Type B pancreatic cell (in vitro differentiated cells): ENCODE data around the gene RIPOR1. TPM values are rescaled to one million over a fixed set of nuclear protein-coding genes. Genes with fewer than 3 reads are reported as not detected.
"Not testable (repeated sequence)": the region's sequence is repeated elsewhere in the genome, so short reads cannot be mapped to it uniquely, and the experiment has no call there.

Experiments
- DNase-seq: peaks from one replicate; pipeline ENCODE4 v3.0.0; 2021; ENCODE audit warnings: mixed read lengths; ENCODE audit not compliant: unreplicated experiment; ENCODE audit errors: extremely low spot score
- H3K27ac Mint-ChIP-seq: 2 replicates; pipeline ENCODE4 v1.8.0; 2021; ENCODE audit warnings: mild to moderate bottlenecking, mixed read lengths
- H3K27me3 Mint-ChIP-seq: 2 replicates; pipeline ENCODE4 v1.8.0; 2021; ENCODE audit warnings: mixed read lengths
- H3K36me3 Mint-ChIP-seq: 2 replicates; pipeline ENCODE4 v1.8.0; 2021; ENCODE audit warnings: mixed read lengths
- H3K4me1 Mint-ChIP-seq: one replicate; pipeline ENCODE4 v1.8.0; 2021; ENCODE audit warnings: mixed read lengths; ENCODE audit not compliant: unreplicated experiment
- H3K4me3 Mint-ChIP-seq: 2 replicates; pipeline ENCODE4 v1.8.0; 2021; ENCODE audit warnings: mild to moderate bottlenecking, mixed read lengths
- H3K9me3 Mint-ChIP-seq: 2 replicates; pipeline ENCODE4 v1.8.0; 2021; ENCODE audit warnings: mixed read lengths
- CTCF ChIP-seq: fragments of 200-600 bp; sonication (generic); conservative IDR thresholded peaks from 2 replicates; pipeline ENCODE4 v1.5.0; 2021; ENCODE audit warnings: antibody characterized with exemption, mild to moderate bottlenecking
- total RNA-seq: library from RNA; stranded (reverse); gene quantifications from 2 replicates; pipeline ENCODE4 v1.2.1, GENCODE V29; 2021; ENCODE audit warnings: low replicate concordance

The RIPOR1 gene
- total RNA-seq, 1 donor from 2014 or later: 43.1 TPM

GRCh38 chr16:67529582-67530012 is 968 bp downstream of the RIPOR1 start:
- no peaks in the 10 kb centered on the region for H3K9me3 Mint-ChIP-seq
- peak overlapping the region; percentile 95 for H3K4me3 Mint-ChIP-seq
- H3K36me3 Mint-ChIP-seq: no peaks in the 10 kb centered on the region
- TF ChIP-seq CTCF: no peak
- peaks cover 20% of the 10 kb centered on the region for H3K27me3 Mint-ChIP-seq
- H3K27ac Mint-ChIP-seq: peak overlapping the region; percentile 88
- H3K4me1 Mint-ChIP-seq: peaks cover 27% of the 10 kb centered on the region
- DNase-seq: peak; percentile 68

- peak; percentile 70 for DNase-seq
- Mint-ChIP-seq H3K9me3 (no peaks in the 10 kb centered on the region), H3K4me1 (peaks cover 23% of the 10 kb centered on the region), H3K4me3 (peak overlapping the region; percentile 95), H3K36me3 (no peaks in the 10 kb centered on the region), H3K27me3 (peaks cover 16% of the 10 kb centered on the region), H3K27ac (peak overlapping the region; percentile 88)
- TF ChIP-seq CTCF: no peak
Observed at GRCh38 chr16:67530013-67530939, 1.6 kb downstream of the RIPOR1 start.

- peak overlapping the region; percentile 54 for H3K27ac Mint-ChIP-seq
- no peaks in the 10 kb centered on the region for H3K9me3 Mint-ChIP-seq
- H3K4me1 Mint-ChIP-seq: peaks cover 26% of the 10 kb centered on the region
- H3K36me3 Mint-ChIP-seq: no peaks in the 10 kb centered on the region
- H3K4me3 Mint-ChIP-seq: peak overlapping the region; percentile 78
- H3K27me3 Mint-ChIP-seq: peaks cover 26% of the 10 kb centered on the region
- no peak for TF ChIP-seq CTCF
- no peak for DNase-seq
Observed at GRCh38 chr16:67531247-67531646, 2.6 kb downstream of the RIPOR1 start.

- Mint-ChIP-seq H3K9me3 (no peaks in the 10 kb centered on the region), H3K4me1 (peaks cover 36% of the 10 kb centered on the region), H3K27ac (peak overlapping the region; percentile 34), H3K4me3 (peak overlapping the region; percentile 71), H3K27me3 (peaks cover 36% of the 10 kb centered on the region), H3K36me3 (no peaks in the 10 kb centered on the region)
- no peak for DNase-seq
- TF ChIP-seq CTCF: no peak
Observed at GRCh38 chr16:67533024-67533560, 4.5 kb downstream of the RIPOR1 start.

GRCh38 chr16:67533987-67534386 is 5.4 kb downstream of the RIPOR1 start:
- not testable (repeated sequence) for DNase-seq, H3K9me3 Mint-ChIP-seq, H3K36me3 Mint-ChIP-seq, H3K4me3 Mint-ChIP-seq
- Mint-ChIP-seq H3K27ac (peak overlapping the region; percentile 86), H3K4me1 (peaks cover 39% of the 10 kb centered on the region), H3K27me3 (peaks cover 40% of the 10 kb centered on the region)

- Mint-ChIP-seq H3K36me3 (no peaks in the 10 kb centered on the region), H3K4me1 (peaks cover 44% of the 10 kb centered on the region), H3K27ac (peak overlapping the region; percentile 86), H3K4me3 (peak overlapping the region; percentile 48), H3K9me3 (no peaks in the 10 kb centered on the region), H3K27me3 (peaks cover 43% of the 10 kb centered on the region)
- DNase-seq: no peak
- peak; percentile 32 for TF ChIP-seq CTCF
Observed at GRCh38 chr16:67534431-67534830, 5.8 kb downstream of the RIPOR1 start.
